Fibroblast of villous mesenchyme (primary cell): ENCODE data around the gene HIC1. TPM values are rescaled to one million over a fixed set of nuclear protein-coding genes. Genes with fewer than 3 reads are reported as not detected.

Experiments
- DNase-seq: peaks from one replicate; pipeline ENCODE4 v3.0.0-alpha.2; 2010; ENCODE audit warnings: low read depth
- H3K4me3 ChIP-seq: 2 replicates; pipeline ENCODE4 v1.5.1; 2011; ENCODE audit warnings: low read depth, mild to moderate bottlenecking, low read length
- CTCF ChIP-seq: IDR thresholded peaks from 2 replicates; pipeline ENCODE4 v1.5.1; 2012; ENCODE audit warnings: low read depth, mild to moderate bottlenecking, low read length; ENCODE audit not compliant: insufficient read depth
- total RNA-seq: library from RNA; depleted of rRNA; stranded (reverse); fragments of >200 nt; gene quantifications from 2 replicates; pipeline ENCODE4 v1.2.3, GENCODE V29; 2012

HIC1 gene
- total RNA-seq, 1 donor = 81.6 TPM

- no peak for TF ChIP-seq CTCF
- no peak overlapping the region for H3K4me3 ChIP-seq
- no peak for DNase-seq
Measured at GRCh38 chr17:2087597-2088211, 32.8 kb downstream of the HIC1 start.

- peak; percentile 81 for DNase-seq
- peak overlapping the region; percentile 47 for H3K4me3 ChIP-seq
- no peak for TF ChIP-seq CTCF
Measured at GRCh38 chr17:2089021-2089422, 34.1 kb downstream of the HIC1 start.

- no peak for TF ChIP-seq CTCF
- no peak overlapping the region for H3K4me3 ChIP-seq
- no peak for DNase-seq
Measured at GRCh38 chr17:2090210-2090641, 35.3 kb downstream of the HIC1 start.

- DNase-seq = peak; percentile 97
- no peak overlapping the region for H3K4me3 ChIP-seq
- peak; percentile 53 for TF ChIP-seq CTCF
Measured at GRCh38 chr17:2090804-2091534, 36.1 kb downstream of the HIC1 start.

GRCh38 chr17:2092253-2092652 is 37.4 kb downstream of the HIC1 start:
- DNase-seq = no peak
- no peak for TF ChIP-seq CTCF
- no peak overlapping the region for H3K4me3 ChIP-seq

GRCh38 chr17:2093349-2093748 is 38.4 kb downstream of the HIC1 start:
- H3K4me3 ChIP-seq = no peak overlapping the region
- DNase-seq = no peak
- no peak for TF ChIP-seq CTCF
